Fibroblast of lung (primary cell): ENCODE data around the gene SLC25A18.

Experiments used
- CTCF ChIP-seq, 2 donors: IDR thresholded peaks in 1 of 2; conservative IDR thresholded peaks in 1 of 2; 1 replicate in 1 of 2; 2 replicates in 1 of 2; pipeline ENCODE4 v1.5.1; 2011 to 2012; ENCODE audit warnings: low read length in 2 of 2, control low read depth in 1 of 2, inconsistent platforms in 1 of 2, low read depth in 1 of 2, mild to moderate bottlenecking in 1 of 2
- EZH2 ChIP-seq: IDR thresholded peaks from 2 replicates; pipeline ENCODE4 v1.5.1; 2012; ENCODE audit warnings: low read length, control low read depth, mild to moderate bottlenecking; ENCODE audit errors: missing control alignments

- TF ChIP-seq CTCF (conservative IDR thresholded peaks at IDR 0.05 in 1 of 2, IDR thresholded peaks at IDR 0.05 in 1 of 2; ENCODE audit: low read depth in 1 of 2, low read length in 2 of 2): no peak
- TF ChIP-seq EZH2: no peak
Observed at GRCh38 chr22:17576470-17576869, 13.2 kb downstream of the SLC25A18 start.
